Keratinocyte (primary cell): Measurements from ENCODE around the gene MYOCOS. TPM values are rescaled to one million over a fixed set of nuclear protein-coding genes. Genes with fewer than 3 reads are reported as not detected.

Experiments used
- DNase-seq: peaks from one replicate; pipeline ENCODE4 v3.0.0-alpha.2; 2011; ENCODE audit warnings: low read depth, missing footprints, low spot score
- FAIRE-seq: peaks from 2 replicates; lab custom pipeline; 2011; peaks lifted over from hg19 to GRCh38; lab: Jason Lieb, UNC
- H2AFZ ChIP-seq: 2 replicates; pipeline ENCODE4 v1.6.0; 2012; ENCODE audit warnings: low read length, control low read depth, inconsistent platforms; ENCODE audit not compliant: control insufficient read depth
- H3K27ac ChIP-seq: 2 replicates; pipeline ENCODE4 v1.5.1; 2011; ENCODE audit warnings: low read length; ENCODE audit not compliant: control insufficient read depth, insufficient read depth
- H3K27me3 ChIP-seq: 3 replicates; pipeline ENCODE4 v1.6.0; 2011; ENCODE audit warnings: low read length; ENCODE audit not compliant: control insufficient read depth, insufficient read depth; ENCODE audit errors: extremely low read depth
- H3K36me3 ChIP-seq, 2 experiments: 2 replicates in 1 of 2; 3 replicates in 1 of 2; pipeline ENCODE4 v1.5.1; 2011; ENCODE audit warnings: low read length in 2 of 2, mild to moderate bottlenecking in 1 of 2; ENCODE audit not compliant: control insufficient read depth in 2 of 2, insufficient read depth in 2 of 2; ENCODE audit errors: extremely low read depth in 1 of 2
- H3K4me1 ChIP-seq: 3 replicates; pipeline ENCODE4 v1.5.1; 2011; ENCODE audit warnings: low read length; ENCODE audit not compliant: control insufficient read depth, insufficient read depth; ENCODE audit errors: extremely low read depth
- H3K4me2 ChIP-seq: 3 replicates; pipeline ENCODE4 v1.6.0; 2011; ENCODE audit warnings: low read depth, low read length; ENCODE audit not compliant: control insufficient read depth, insufficient read depth; ENCODE audit errors: extremely low read depth
- H3K4me3 ChIP-seq, 3 experiments: fragments of 200-600 bp in 1 of 3; sonication (generic) in 1 of 3; 2 replicates in 2 of 3; 3 replicates in 1 of 3; pipeline ENCODE4 v1.5.1; 2011 to 2016; ENCODE audit warnings: low read length in 3 of 3, mild to moderate bottlenecking in 3 of 3, control low read depth in 2 of 3, inconsistent platforms in 1 of 3, low read depth in 1 of 3, mixed read lengths in 1 of 3, mixed run types in 1 of 3, moderate library complexity in 1 of 3; ENCODE audit not compliant: control insufficient read depth in 2 of 3, insufficient read depth in 2 of 3; ENCODE audit errors: extremely low read depth in 1 of 3
- H3K79me2 ChIP-seq: 2 replicates; pipeline ENCODE4 v1.6.0; 2012; ENCODE audit warnings: low read length; ENCODE audit not compliant: control insufficient read depth, insufficient read depth
- H3K9ac ChIP-seq: 3 replicates; pipeline ENCODE4 v1.6.0; 2011; ENCODE audit warnings: low read length; ENCODE audit not compliant: control insufficient read depth, insufficient read depth; ENCODE audit errors: extremely low read depth
- H3K9me1 ChIP-seq: 3 replicates; pipeline ENCODE4 v1.6.0; 2011; ENCODE audit warnings: low read length; ENCODE audit not compliant: control insufficient read depth, insufficient read depth; ENCODE audit errors: extremely low read depth
- H3K9me3 ChIP-seq: 2 replicates; pipeline ENCODE4 v1.5.1; 2012; ENCODE audit warnings: low read depth, low read length; ENCODE audit not compliant: control insufficient read depth
- H4K20me1 ChIP-seq: 3 replicates; pipeline ENCODE4 v1.6.0; 2011; ENCODE audit warnings: low read length; ENCODE audit not compliant: control insufficient read depth, insufficient read depth; ENCODE audit errors: extremely low read depth
- EZH2 ChIP-seq: IDR thresholded peaks from one replicate; pipeline ENCODE4 v1.6.1; 2012; ENCODE audit warnings: inconsistent platforms, mild to moderate bottlenecking, low read length, moderate library complexity
- dilution Hi-C: fragments of 300-500 bp; cut with MboI; formaldehyde crosslinking; loops from one replicate; pipeline ENCODE4 v1.7.0; 2020; ENCODE audit warnings: low sequenced_read_pairs; ENCODE audit not compliant: extremely low pct_ligation_motif_present
- polyA plus RNA-seq, 5 experiments: library from polyadenylated mRNA; depleted of rRNA in 3 of 5; stranded (reverse) in 3 of 5; stranded (forward) in 1 of 5; unstranded in 1 of 5; fragments of >200 nt; gene quantifications; 1 replicate in 1 of 5; 2 replicates in 3 of 5; 3 replicates in 1 of 5; pipeline versions ENCODE4 v1.2.1 to v1.2.3, GENCODE V29; 2011 to 2012; ENCODE audit warnings: missing spikeins in 2 of 5, low read depth in 1 of 5, low replicate concordance in 1 of 5
- TF ChIP-seq, protein P1 (sequence below), 3 experiments: IDR thresholded peaks in 1 of 3; conservative IDR thresholded peaks in 1 of 3; optimal IDR thresholded peaks in 1 of 3; 2 replicates in 2 of 3; 3 replicates in 1 of 3; pipeline versions ENCODE3 to v1.5.1; 2011; ENCODE audit warnings: low read length in 3 of 3, mild to moderate bottlenecking in 3 of 3, moderate library complexity in 2 of 3, control low read depth in 1 of 3, inconsistent platforms in 1 of 3; ENCODE audit not compliant: insufficient read depth in 2 of 3; ENCODE audit errors: extremely low read depth in 1 of 3

MYOCOS gene
- polyA plus RNA-seq, 1 donor (not counting 4 experiments of a cell fraction or from before 2014, with no cell fraction given), result 0.05 TPM

DNA sequence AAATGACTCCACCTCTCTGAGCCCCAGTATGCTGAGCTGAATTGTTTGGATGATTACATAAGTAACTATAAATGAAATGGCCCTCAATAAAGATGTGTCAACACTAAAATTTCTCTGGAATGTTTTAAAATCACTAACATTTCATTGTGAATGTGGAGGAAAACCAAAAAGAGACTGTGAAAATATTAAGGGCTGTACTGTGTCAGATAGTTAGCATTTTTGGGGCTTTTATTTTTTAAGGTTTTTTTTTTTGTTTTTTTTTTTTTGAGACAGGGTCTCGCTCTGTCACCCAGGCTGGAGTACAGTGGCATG lies 24.2 kb downstream of the MYOCOS start:
- H3K27ac ChIP-seq, result no peak overlapping the region
- H3K4me2 ChIP-seq, result no peak overlapping the region
- H3K9me1 ChIP-seq, result no peaks in the 10 kb centered on the region
- H3K9ac ChIP-seq, result no peak overlapping the region
- no peak overlapping the region for H3K4me3 ChIP-seq
- no peaks in the 10 kb centered on the region for H3K4me1 ChIP-seq
- no peaks in the 10 kb centered on the region for H3K79me2 ChIP-seq
- no peaks in the 10 kb centered on the region for H3K36me3 ChIP-seq
- FAIRE-seq (no peak), DNase-seq (no peak)
- H2AFZ ChIP-seq, result peak overlapping the region; percentile 30
- peaks cover 6% of the 10 kb centered on the region for H3K27me3 ChIP-seq
- H4K20me1 ChIP-seq, result no peaks in the 10 kb centered on the region
- H3K9me3 ChIP-seq, result no peaks in the 10 kb centered on the region
- no peak for TF ChIP-seq EZH2
- TF ChIP-seq, protein P1, sequence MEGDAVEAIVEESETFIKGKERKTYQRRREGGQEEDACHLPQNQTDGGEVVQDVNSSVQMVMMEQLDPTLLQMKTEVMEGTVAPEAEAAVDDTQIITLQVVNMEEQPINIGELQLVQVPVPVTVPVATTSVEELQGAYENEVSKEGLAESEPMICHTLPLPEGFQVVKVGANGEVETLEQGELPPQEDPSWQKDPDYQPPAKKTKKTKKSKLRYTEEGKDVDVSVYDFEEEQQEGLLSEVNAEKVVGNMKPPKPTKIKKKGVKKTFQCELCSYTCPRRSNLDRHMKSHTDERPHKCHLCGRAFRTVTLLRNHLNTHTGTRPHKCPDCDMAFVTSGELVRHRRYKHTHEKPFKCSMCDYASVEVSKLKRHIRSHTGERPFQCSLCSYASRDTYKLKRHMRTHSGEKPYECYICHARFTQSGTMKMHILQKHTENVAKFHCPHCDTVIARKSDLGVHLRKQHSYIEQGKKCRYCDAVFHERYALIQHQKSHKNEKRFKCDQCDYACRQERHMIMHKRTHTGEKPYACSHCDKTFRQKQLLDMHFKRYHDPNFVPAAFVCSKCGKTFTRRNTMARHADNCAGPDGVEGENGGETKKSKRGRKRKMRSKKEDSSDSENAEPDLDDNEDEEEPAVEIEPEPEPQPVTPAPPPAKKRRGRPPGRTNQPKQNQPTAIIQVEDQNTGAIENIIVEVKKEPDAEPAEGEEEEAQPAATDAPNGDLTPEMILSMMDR (optimal IDR thresholded peaks at IDR 0.05 in 1 of 3, IDR thresholded peaks at IDR 0.05 in 1 of 3, conservative IDR thresholded peaks at IDR 0.05 in 1 of 3; ENCODE audit: extremely low read depth in 1 of 3, insufficient read depth in 2 of 3, low read length in 3 of 3), result no peak
- dilution Hi-C loops, result loop anchor here (25.0 kb wide), 1 partner anchor 341 kb away; no protein-coding TSS in a partner anchor

- Histone ChIP-seq H3K27ac (no peak within 1 kb of the TSS), H3K4me2 (no peak within 1 kb of the TSS), H2AFZ (no peak within 1 kb of the TSS)
Observed at GRCh38 chr1:171652234-171652822, 30.3 kb downstream of the MYOCOS start, which contains the start of gene MYOC. Gene MYOC, minus strand, starts transcription at chr1:171652688. Its CDS starts 77 bp downstream, at chr1:171652611.

More at GRCh38 chr1:171652234-171652822, 30.3 kb downstream of the MYOCOS start, which contains the start of gene MYOC:
- H3K9me3 ChIP-seq, result no peaks in the 10 kb centered on the region
- no peaks in the 10 kb centered on the region for H3K9me1 ChIP-seq
- no peaks in the 10 kb centered on the region for H3K79me2 ChIP-seq
- no peak within 1 kb of the TSS for H3K9ac ChIP-seq
- no peak for FAIRE-seq
- H3K4me1 ChIP-seq, result no peaks in the 10 kb centered on the region
- no peak for DNase-seq
- no peak within 1 kb of the TSS for H3K4me3 ChIP-seq
- dilution Hi-C loops, result no loop called here
- no peaks in the 10 kb centered on the region for H3K36me3 ChIP-seq
- no peak for TF ChIP-seq EZH2
- TF ChIP-seq, protein P1 (optimal IDR thresholded peaks at IDR 0.05 in 1 of 3, IDR thresholded peaks at IDR 0.05 in 1 of 3, conservative IDR thresholded peaks at IDR 0.05 in 1 of 3; ENCODE audit: extremely low read depth in 1 of 3, insufficient read depth in 2 of 3, low read length in 3 of 3), result no peak
- H3K27me3 ChIP-seq, result peaks cover 22% of the 10 kb centered on the region
- no peaks in the 10 kb centered on the region for H4K20me1 ChIP-seq
